Measurements from ENCODE around the gene SOWAHA. TPM values are rescaled to one million over a fixed set of nuclear protein-coding genes. Genes with fewer than 3 reads are reported as not detected.

SOWAHA gene
- total and polyA plus RNA-seq, 7 donors = 0.01 to 0.06 TPM; not detected in 5

DNA sequence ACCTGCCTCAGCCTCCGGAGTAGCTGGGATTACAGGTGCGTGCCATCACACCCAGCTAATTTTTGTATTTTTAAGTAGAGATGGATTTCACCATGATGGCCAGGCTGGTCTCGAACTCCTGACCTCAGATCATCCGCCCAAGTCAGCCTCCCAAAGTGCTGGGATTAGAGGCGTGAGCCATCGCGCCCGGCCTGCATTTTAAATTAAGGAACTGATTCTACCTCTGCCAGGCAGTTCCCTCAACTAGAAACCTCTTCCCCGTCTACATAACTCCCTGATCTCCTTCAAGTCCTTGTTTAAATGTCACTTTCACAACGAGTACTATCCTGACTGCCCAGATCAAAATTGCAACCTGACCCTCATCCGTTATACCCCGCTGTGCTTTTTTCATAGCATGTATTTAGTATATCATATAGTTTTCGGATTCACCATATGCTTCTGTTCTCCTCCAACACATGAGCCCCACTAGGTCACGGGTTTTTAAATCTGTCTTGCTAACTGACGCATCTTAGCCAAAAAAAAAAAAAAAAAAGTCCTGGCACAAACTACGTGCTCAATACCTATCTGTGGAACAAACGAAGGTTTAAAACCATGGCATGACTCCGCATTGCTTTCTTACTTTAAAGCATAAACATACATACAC is 858 bp upstream of the SOWAHA start:
- ATAC-seq = no peak

DNA sequence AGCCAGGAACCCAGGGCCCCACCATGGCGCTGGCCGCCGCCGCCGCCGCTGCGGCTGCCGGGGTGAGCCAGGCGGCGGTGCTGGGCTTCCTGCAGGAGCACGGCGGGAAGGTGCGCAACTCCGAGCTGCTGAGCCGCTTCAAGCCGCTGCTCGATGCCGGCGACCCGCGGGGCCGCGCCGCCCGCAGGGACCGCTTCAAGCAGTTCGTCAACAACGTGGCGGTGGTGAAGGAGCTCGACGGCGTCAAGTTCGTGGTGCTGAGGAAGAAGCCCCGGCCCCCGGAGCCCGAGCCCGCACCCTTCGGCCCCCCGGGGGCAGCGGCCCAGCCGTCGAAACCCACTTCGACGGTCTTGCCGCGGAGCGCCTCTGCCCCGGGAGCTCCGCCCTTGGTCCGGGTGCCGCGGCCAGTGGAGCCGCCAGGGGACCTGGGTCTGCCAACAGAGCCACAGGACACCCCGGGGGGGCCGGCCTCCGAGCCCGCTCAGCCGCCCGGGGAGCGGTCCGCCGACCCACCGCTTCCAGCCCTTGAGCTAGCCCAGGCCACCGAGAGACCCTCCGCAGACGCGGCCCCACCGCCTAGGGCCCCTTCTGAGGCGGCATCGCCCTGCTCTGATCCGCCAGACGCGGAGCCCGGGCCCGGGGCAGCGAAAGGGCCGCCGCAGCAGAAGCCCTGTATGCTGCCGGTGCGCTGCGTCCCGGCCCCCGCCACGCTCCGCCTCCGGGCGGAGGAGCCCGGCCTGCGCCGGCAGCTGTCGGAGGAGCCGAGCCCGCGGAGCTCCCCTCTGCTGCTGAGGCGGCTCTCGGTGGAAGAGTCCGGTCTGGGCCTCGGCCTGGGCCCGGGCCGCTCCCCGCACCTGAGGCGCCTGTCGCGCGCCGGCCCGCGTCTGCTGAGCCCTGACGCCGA is 749 bp downstream of the SOWAHA start:
- ATAC-seq (peak; percentile 40 to 63 (median 54)), DNase-seq (peak in 1 of 2 donors; percentile 59)
- Histone ChIP-seq H3K27me3 (ENCODE audit: insufficient read depth in 3 of 3, low read length in 2 of 3) (peaks cover 0 to 60% (median 14%) of the 10 kb centered on the region in 3 donors), H3K9me3 (no peaks in the 10 kb centered on the region), H3K4me3 (peak overlapping the region; percentile 54), H3K27ac (no peak overlapping the region), H3K36me3 (ENCODE audit: insufficient read depth in 1 of 2, low read depth in 1 of 2) (no peaks in the 10 kb centered on the region), H3K4me1 (peaks cover 2% of the 10 kb centered on the region)
- TF ChIP-seq CTCF (IDR thresholded peaks at IDR 0.05) = no peak
- 2 to 4% (median 2%) methylated on average over 47 to 110 of the region's 110 CpGs for WGBS, 3 donors
- intact Hi-C loops (cut with DNase I) = no loop called here

More for the DNA sequence above, 858 bp upstream of the SOWAHA start:
- Histone ChIP-seq H3K4me1 (peaks cover 2% of the 10 kb centered on the region), H3K4me3 (no peak overlapping the region), H3K9me3 (no peaks in the 10 kb centered on the region), H3K36me3 (ENCODE audit: insufficient read depth in 1 of 2, low read depth in 1 of 2) (no peaks in the 10 kb centered on the region), H3K27ac (no peak overlapping the region), H3K27me3 (ENCODE audit: insufficient read depth in 3 of 3, low read length in 2 of 3) (peaks cover 0 to 63% (median 14%) of the 10 kb centered on the region in 3 donors)
- 56 to 67% (median 62%) methylated on average over 18 of the region's 18 CpGs for WGBS, 3 donors
- intact Hi-C loops (cut with DNase I) = no loop called here
- TF ChIP-seq CTCF (IDR thresholded peaks at IDR 0.05) = no peak
- DNase-seq = no peak

DNA sequence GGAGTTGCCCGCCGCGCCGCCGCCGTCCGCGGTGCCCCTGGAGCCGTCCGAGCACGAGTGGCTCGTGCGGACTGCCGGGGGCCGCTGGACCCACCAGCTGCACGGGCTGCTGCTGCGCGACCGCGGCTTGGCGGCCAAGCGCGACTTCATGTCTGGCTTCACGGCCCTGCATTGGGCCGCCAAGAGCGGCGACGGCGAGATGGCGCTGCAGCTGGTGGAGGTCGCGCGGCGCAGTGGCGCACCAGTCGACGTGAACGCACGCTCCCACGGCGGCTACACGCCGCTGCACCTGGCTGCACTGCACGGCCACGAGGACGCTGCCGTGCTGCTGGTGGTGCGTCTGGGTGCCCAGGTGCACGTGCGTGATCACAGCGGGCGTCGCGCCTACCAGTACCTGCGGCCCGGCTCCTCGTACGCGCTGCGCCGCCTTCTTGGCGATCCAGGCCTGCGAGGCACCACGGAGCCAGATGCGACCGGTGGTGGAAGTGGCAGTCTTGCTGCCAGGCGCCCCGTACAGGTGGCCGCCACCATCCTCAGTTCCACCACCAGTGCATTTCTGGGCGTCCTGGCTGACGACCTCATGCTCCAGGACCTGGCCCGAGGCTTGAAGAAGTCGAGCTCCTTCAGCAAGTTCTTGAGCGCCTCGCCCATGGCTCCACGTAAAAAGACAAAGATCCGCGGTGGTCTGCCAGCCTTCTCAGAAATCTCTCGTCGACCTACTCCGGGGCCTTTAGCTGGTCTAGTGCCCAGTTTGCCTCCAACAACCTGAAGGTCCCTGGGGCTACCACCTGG is 1.6 kb downstream of the SOWAHA start:
- peak overlapping the region; percentile 54 for H3K4me3 ChIP-seq
- no peaks in the 10 kb centered on the region for H3K9me3 ChIP-seq
- intact Hi-C loops (cut with DNase I) = loop anchor here in 1 of 2 donors (5.0 kb wide), 2 partner anchors 62 to 427 kb away; no protein-coding TSS in a partner anchor
- H3K36me3 ChIP-seq (ENCODE audit: insufficient read depth in 1 of 2, low read depth in 1 of 2) = no peaks in the 10 kb centered on the region
- peak in 1 of 4 donors; percentile 41 for ATAC-seq
- no peak for TF ChIP-seq CTCF (IDR thresholded peaks at IDR 0.05)
- no peak overlapping the region for H3K27ac ChIP-seq
- DNase-seq = no peak
- H3K27me3 ChIP-seq (ENCODE audit: insufficient read depth in 3 of 3, low read length in 2 of 3) = peaks cover 0 to 52% (median 14%) of the 10 kb centered on the region in 3 donors
- H3K4me1 ChIP-seq = peaks cover 2% of the 10 kb centered on the region
- WGBS, 3 donors = 55 to 62% (median 57%) methylated on average over 71 to 81 of the region's 81 CpGs

DNA sequence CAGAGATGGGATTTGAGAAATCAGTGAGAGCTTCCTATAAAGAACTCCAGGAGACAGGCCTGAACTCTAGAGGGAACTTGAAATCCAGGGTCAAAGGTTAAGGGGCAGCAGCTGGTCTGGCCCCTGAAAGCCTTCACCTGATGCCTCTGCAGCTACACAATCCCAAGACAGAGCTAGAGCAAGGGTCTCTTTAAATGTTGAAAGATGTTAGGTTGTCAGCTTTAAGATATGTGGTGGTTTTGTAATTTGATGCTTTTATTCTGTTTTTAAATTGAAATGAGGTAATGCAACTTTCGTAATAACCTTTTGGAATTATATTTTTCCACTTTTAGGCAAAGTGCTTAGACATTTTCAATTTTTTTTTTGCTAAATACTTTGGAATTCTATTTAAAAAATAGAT is 2.4 kb downstream of the SOWAHA start:
- DNase-seq (no peak), ATAC-seq (no peak)
- TF ChIP-seq CTCF (IDR thresholded peaks at IDR 0.05) = no peak
- H3K9me3 ChIP-seq = no peaks in the 10 kb centered on the region
- no peak overlapping the region for H3K4me3 ChIP-seq
- WGBS, 3 donors = 91 to 98% (median 94%) methylated on average over 1 of the region's 1 CpG
- no peak overlapping the region for H3K27ac ChIP-seq
- intact Hi-C loops (cut with DNase I) = loop anchor here in 1 of 2 donors (5.0 kb wide), 2 partner anchors 63 to 428 kb away; no protein-coding TSS in a partner anchor
- no peaks in the 10 kb centered on the region for H3K36me3 ChIP-seq (ENCODE audit: insufficient read depth in 1 of 2, low read depth in 1 of 2)
- peaks cover 2% of the 10 kb centered on the region for H3K4me1 ChIP-seq
- H3K27me3 ChIP-seq (ENCODE audit: insufficient read depth in 3 of 3, low read length in 2 of 3) = peaks cover 0 to 45% (median 14%) of the 10 kb centered on the region in 3 donors
